H54 (cell line): ENCODE results near the gene HIC1.
A peak's percentile ranks its signal among the peaks of the same experiment; 100 is the strongest.

Experiments
- DNase-seq: peaks from one replicate; pipeline ENCODE4 v3.0.0; 2011; ENCODE audit warnings: low spot score, mixed read lengths; ENCODE audit not compliant: insufficient read length
- FAIRE-seq: peaks from 3 replicates; lab custom pipeline; 2011; peaks lifted over from hg19 to GRCh38; lab: Jason Lieb, UNC
- POLR2A ChIP-seq: IDR thresholded peaks from 2 replicates; pipeline ENCODE4 v1.6.1; 2011; ENCODE audit warnings: low read depth, mild to moderate bottlenecking, low read length

HIC1 gene

GRCh38 chr17:2057175-2057759 is 2.4 kb downstream of the HIC1 start:
- FAIRE-seq, result no peak
- no peak for DNase-seq

GRCh38 chr17:2057760-2058585 is 3.1 kb downstream of the HIC1 start:
- FAIRE-seq (no peak), DNase-seq (no peak)

More at GRCh38 chr17:2057175-2057759, 2.4 kb downstream of the HIC1 start:
- TF ChIP-seq POLR2A, result no peak

GRCh38 chr17:2058586-2059546 is 4.0 kb downstream of the HIC1 start:
- FAIRE-seq, result no peak
- DNase-seq, result peak; percentile 68
- TF ChIP-seq POLR2A, result no peak

More at GRCh38 chr17:2057760-2058585, 3.1 kb downstream of the HIC1 start:
- TF ChIP-seq POLR2A, result no peak

DNA sequence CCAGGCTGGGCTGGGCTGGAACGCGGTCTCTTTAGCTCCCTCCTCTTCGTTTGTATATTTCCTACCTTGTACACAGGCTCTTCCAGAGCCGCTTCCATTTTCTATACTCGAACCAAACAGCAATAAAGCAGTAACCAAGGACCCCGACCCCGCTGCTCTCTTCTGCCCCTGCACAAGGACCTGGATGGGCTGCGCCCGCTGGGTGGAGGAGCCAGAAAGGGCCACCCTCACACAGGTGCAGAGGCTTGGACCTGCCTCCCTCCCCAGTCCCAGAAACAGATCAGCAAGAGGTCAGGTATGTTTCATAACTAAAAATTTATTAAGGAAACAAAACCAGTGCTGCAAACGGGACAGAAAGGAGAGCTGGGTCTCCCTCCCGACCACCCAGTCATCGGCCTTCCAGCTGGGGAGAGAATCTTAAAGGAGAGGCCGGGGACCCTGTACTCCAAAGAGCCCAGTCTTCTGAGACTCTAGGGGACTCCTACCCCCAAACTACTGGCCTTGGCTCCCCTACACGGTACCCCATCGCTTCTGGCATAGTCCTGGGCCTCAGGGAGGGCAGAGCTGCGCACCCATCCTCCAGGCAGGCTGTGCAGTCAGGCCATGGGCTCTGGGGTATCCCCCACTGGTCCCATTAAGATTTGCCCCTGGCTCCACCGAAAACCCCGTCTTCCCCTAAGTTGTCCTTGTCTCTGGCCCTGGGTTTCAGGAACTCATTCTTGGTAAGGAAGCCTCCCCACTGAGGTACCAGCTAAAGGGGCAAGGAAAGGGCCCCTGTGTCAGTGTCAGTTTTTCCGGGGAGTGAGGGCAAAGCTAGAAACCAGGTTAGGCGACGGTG is 4.9 kb downstream of the HIC1 start:
- FAIRE-seq (no peak), DNase-seq (no peak)
- no peak for TF ChIP-seq POLR2A

DNA sequence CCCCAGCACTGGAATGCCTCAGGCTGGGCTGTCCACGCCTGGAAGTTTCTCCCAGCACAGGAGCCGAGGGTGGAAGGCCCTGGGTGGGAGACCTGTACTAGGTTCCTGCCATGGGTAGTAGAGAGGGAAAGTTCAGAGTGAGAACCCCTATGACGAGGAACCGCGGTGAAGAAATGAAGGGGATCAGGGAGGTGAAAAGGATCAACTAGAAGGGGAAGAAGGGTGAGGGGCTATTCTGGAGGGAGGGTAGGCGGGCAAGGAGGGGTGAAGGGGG is 5.4 kb downstream of the HIC1 start:
- FAIRE-seq (no peak), DNase-seq (no peak)
- TF ChIP-seq POLR2A, result no peak

DNA sequence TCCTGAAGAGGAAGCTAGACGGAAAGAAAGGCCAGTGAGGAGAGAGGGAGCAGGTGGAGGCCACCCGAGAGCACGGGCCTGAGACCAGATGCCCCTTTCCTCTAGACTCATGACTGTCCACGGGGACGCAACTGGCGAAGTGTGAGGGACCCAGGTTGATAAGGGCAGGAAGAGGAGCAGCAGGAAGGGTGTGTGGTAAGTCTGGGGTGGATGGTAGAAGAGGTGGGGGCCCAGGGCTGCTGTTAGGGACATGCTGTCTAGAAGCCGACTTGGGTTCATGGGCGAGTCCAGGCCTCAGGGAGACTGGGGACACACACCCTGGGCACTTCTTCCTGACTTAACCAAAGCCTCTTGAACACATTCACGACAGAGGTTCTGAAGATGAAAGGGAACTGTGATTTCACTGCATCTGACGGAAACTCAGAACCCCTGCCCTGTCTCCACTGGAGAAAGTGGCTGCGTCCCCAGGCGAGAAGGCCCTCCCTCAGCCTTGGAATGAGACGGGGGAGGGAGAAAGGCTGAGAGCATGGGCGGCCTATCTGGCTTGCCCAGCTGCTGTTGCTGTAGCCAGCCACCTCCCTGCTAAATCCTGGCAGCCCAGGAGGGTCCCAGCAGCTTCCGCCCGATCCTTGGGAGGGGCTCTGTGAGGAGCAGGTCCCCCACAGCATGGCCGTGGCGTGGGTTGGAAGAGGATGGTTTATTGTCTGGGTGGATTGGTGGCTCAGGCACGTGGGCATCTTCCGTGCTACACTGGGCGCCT is 6.0 kb downstream of the HIC1 start:
- FAIRE-seq (no peak), DNase-seq (no peak)
- no peak for TF ChIP-seq POLR2A

DNA sequence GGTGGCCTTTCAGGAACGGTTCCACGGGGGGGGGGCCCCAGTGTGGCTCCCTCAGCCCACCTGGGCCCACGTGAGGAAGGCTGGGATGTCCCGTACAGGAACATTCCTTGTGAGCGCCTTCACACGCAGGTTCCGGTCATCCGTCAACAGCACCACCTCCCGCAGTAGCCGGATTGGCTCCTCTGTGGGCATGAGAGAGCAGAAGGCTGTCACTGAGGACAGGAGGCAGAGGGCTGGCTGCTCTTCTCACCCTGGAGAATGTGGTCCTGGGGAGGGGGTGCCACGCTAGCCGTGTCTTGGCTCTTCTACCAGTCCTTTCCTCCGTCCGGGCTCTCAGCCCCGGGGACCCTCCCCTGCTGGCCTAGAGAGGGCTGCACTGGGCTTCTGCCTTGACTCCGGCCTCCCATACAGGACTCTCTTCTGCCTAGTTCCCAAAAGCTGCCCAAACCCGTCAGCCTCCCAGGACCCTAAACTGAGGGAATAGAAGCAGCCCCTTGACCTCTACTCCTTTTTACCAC is 6.6 kb downstream of the HIC1 start:
- FAIRE-seq (no peak), DNase-seq (no peak)
- no peak for TF ChIP-seq POLR2A

GRCh38 chr17:2062571-2063183 is 7.8 kb downstream of the HIC1 start:
- TF ChIP-seq POLR2A, result no peak
- DNase-seq, result no peak
- FAIRE-seq, result no peak

DNA sequence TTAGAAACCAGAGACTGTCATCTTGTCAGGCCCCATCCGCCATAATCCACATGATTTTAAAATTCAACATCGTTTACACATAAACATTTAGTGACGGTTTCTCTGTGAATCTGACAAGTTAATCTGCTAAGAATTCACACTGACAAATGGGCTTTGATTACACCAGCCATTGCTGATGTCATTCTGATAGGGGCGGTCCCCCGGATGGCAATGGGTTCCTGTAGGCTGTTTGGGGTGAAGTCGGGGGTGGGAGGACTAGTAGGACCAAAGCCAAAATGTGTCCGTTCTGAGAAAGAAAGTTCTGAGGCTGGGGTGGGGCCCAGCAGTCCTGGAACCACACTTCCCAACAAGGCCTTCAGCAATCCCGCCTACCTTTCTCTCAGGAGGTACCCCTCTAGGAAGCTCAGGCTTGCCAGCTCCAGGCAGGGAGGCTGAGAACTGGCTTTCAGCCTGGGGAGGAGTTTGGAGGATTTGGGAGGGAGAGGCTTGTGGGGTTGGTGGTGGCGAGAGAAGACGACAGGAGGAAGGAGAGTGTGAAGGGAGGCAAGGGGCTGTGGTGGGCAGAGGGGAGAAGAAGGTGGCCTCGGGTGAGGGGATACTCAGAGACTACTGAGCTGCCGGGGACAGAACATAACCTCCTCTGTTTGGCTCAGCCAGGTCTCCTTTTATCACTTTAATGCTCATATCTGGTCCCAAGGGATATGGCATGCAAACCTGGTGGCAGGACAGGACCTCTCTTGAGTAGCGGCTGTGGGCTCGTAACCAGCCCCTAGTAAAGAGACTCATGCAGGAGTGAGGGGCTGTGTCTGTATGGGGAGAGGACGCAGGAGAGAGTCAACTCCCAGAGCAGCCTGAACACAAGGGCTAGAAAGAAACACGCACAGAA is 8.6 kb downstream of the HIC1 start:
- no peak for TF ChIP-seq POLR2A
- FAIRE-seq (no peak), DNase-seq (no peak)

GRCh38 chr17:2064147-2064489 is 9.2 kb downstream of the HIC1 start:
- TF ChIP-seq POLR2A, result no peak
- FAIRE-seq (no peak), DNase-seq (no peak)

DNA sequence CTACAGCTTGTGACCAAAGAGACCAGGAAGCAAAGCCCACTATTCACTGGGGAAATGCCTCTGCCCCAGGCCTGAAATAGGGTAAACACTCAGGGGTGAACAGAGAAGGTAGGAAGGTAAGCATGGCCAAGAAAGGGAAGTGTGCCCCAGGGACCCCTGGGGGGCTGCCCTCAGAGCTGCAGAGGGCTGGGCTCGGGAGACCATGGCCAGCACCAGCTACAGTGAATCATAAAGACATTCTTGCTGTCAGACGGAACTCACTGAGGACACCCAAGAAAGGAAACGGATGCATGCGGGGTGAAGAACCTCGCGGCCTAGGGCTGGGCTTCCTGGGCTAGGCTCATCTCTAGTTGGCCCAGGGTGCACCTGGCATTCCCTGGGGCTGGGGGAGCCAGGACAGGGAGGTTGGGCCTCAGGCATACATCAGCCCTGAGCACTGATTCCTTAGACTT is 9.6 kb downstream of the HIC1 start:
- DNase-seq, result no peak
- FAIRE-seq, result no peak
- TF ChIP-seq POLR2A, result no peak
